ENCODE measurements around the gene OPCML.

The OPCML gene

GRCh38 chr11:133215596-133216230, 316.6 kb downstream of the OPCML start:
- Histone ChIP-seq H3K4me3 (ENCODE audit: low read depth in 1 of 2, low read length in 2 of 2) (no peak overlapping the region), H3K9me3 (ENCODE audit: control insufficient read depth in 1 of 2, low read length in 2 of 2) (no peaks in the 10 kb centered on the region), H3K27me3 (ENCODE audit: control insufficient read depth in 1 of 2, insufficient read depth in 2 of 2, low read length in 2 of 2) (peaks cover 0 to 3% of the 10 kb centered on the region in 2 donors), H3K9ac (ENCODE audit: low read depth in 1 of 2, low read length in 2 of 2) (no peak overlapping the region), H3K36me3 (ENCODE audit: control insufficient read depth in 1 of 2, insufficient read depth in 2 of 2, low read length in 2 of 2) (no peaks in the 10 kb centered on the region), H3K27ac (ENCODE audit: low read depth, low read length) (no peak overlapping the region), H3K4me1 (ENCODE audit: control insufficient read depth in 1 of 2, insufficient read depth in 2 of 2, low read length in 2 of 2) (no peaks in the 10 kb centered on the region)

GRCh38 chr11:133214646-133215045, 317.7 kb downstream of the OPCML start:
- H3K4me3 ChIP-seq (ENCODE audit: low read depth in 1 of 2, low read length in 2 of 2) = no peak overlapping the region
- no peak overlapping the region for H3K27ac ChIP-seq (ENCODE audit: low read depth, low read length)
- H3K36me3 ChIP-seq (ENCODE audit: control insufficient read depth in 1 of 2, insufficient read depth in 2 of 2, low read length in 2 of 2) = no peaks in the 10 kb centered on the region
- H3K4me1 ChIP-seq (ENCODE audit: control insufficient read depth in 1 of 2, insufficient read depth in 2 of 2, low read length in 2 of 2) = no peaks in the 10 kb centered on the region
- peaks cover 0 to 3% of the 10 kb centered on the region in 2 donors for H3K27me3 ChIP-seq (ENCODE audit: control insufficient read depth in 1 of 2, insufficient read depth in 2 of 2, low read length in 2 of 2)
- H3K9me3 ChIP-seq (ENCODE audit: control insufficient read depth in 1 of 2, low read length in 2 of 2) = no peaks in the 10 kb centered on the region
- no peak overlapping the region for H3K9ac ChIP-seq (ENCODE audit: low read depth in 1 of 2, low read length in 2 of 2)

- no peaks in the 10 kb centered on the region for H3K36me3 ChIP-seq (ENCODE audit: control insufficient read depth in 1 of 2, insufficient read depth in 2 of 2, low read length in 2 of 2)
- no peaks in the 10 kb centered on the region for H3K27me3 ChIP-seq (ENCODE audit: control insufficient read depth in 1 of 2, insufficient read depth in 2 of 2, low read length in 2 of 2)
- no peaks in the 10 kb centered on the region for H3K9me3 ChIP-seq (ENCODE audit: control insufficient read depth in 1 of 2, low read length in 2 of 2)
- H3K4me1 ChIP-seq (ENCODE audit: control insufficient read depth in 1 of 2, insufficient read depth in 2 of 2, low read length in 2 of 2) = no peaks in the 10 kb centered on the region
- H3K9ac ChIP-seq (ENCODE audit: low read depth in 1 of 2, low read length in 2 of 2) = no peak overlapping the region
- H3K27ac ChIP-seq (ENCODE audit: low read depth, low read length) = no peak overlapping the region
- H3K4me3 ChIP-seq (ENCODE audit: low read depth in 1 of 2, low read length in 2 of 2) = no peak overlapping the region
These were observed 320.1 kb downstream of the OPCML start for GRCh38 chr11:133212201-133212600.

GRCh38 chr11:133207995-133208394, 324.3 kb downstream of the OPCML start:
- H3K4me1 ChIP-seq (ENCODE audit: control insufficient read depth in 1 of 2, insufficient read depth in 2 of 2, low read length in 2 of 2) = no peaks in the 10 kb centered on the region
- H3K9ac ChIP-seq (ENCODE audit: low read depth in 1 of 2, low read length in 2 of 2) = no peak overlapping the region
- no peak overlapping the region for H3K27ac ChIP-seq (ENCODE audit: low read depth, low read length)
- no peak overlapping the region for H3K4me3 ChIP-seq (ENCODE audit: low read depth in 1 of 2, low read length in 2 of 2)
- H3K27me3 ChIP-seq (ENCODE audit: control insufficient read depth in 1 of 2, insufficient read depth in 2 of 2, low read length in 2 of 2) = peaks cover 0 to 2% of the 10 kb centered on the region in 2 donors
- H3K36me3 ChIP-seq (ENCODE audit: control insufficient read depth in 1 of 2, insufficient read depth in 2 of 2, low read length in 2 of 2) = no peaks in the 10 kb centered on the region
- H3K9me3 ChIP-seq (ENCODE audit: control insufficient read depth in 1 of 2, low read length in 2 of 2) = no peaks in the 10 kb centered on the region

GRCh38 chr11:133206313-133207005, 325.8 kb downstream of the OPCML start:
- H3K36me3 ChIP-seq (ENCODE audit: control insufficient read depth in 1 of 2, insufficient read depth in 2 of 2, low read length in 2 of 2) = no peaks in the 10 kb centered on the region
- peaks cover 0 to 2% of the 10 kb centered on the region in 2 donors for H3K27me3 ChIP-seq (ENCODE audit: control insufficient read depth in 1 of 2, insufficient read depth in 2 of 2, low read length in 2 of 2)
- H3K4me3 ChIP-seq (ENCODE audit: low read depth in 1 of 2, low read length in 2 of 2) = no peak overlapping the region
- H3K4me1 ChIP-seq (ENCODE audit: control insufficient read depth in 1 of 2, insufficient read depth in 2 of 2, low read length in 2 of 2) = no peaks in the 10 kb centered on the region
- no peaks in the 10 kb centered on the region for H3K9me3 ChIP-seq (ENCODE audit: control insufficient read depth in 1 of 2, low read length in 2 of 2)
- no peak overlapping the region for H3K9ac ChIP-seq (ENCODE audit: low read depth in 1 of 2, low read length in 2 of 2)
- no peak overlapping the region for H3K27ac ChIP-seq (ENCODE audit: low read depth, low read length)

GRCh38 chr11:133204158-133204557, 328.1 kb downstream of the OPCML start:
- Histone ChIP-seq H3K36me3 (ENCODE audit: control insufficient read depth in 1 of 2, insufficient read depth in 2 of 2, low read length in 2 of 2) (no peaks in the 10 kb centered on the region), H3K27me3 (ENCODE audit: control insufficient read depth in 1 of 2, insufficient read depth in 2 of 2, low read length in 2 of 2) (peaks cover 0 to 2% of the 10 kb centered on the region in 2 donors)

GRCh38 chr11:133202816-133203215, 329.5 kb downstream of the OPCML start:
- no peak overlapping the region for H3K27ac ChIP-seq (ENCODE audit: low read depth, low read length)

More at GRCh38 chr11:133204158-133204557, 328.1 kb downstream of the OPCML start:
- Histone ChIP-seq H3K9ac (ENCODE audit: low read depth in 1 of 2, low read length in 2 of 2) (no peak overlapping the region), H3K4me3 (ENCODE audit: low read depth in 1 of 2, low read length in 2 of 2) (no peak overlapping the region), H3K4me1 (ENCODE audit: control insufficient read depth in 1 of 2, insufficient read depth in 2 of 2, low read length in 2 of 2) (no peaks in the 10 kb centered on the region), H3K27ac (ENCODE audit: low read depth, low read length) (no peak overlapping the region), H3K9me3 (ENCODE audit: control insufficient read depth in 1 of 2, low read length in 2 of 2) (no peaks in the 10 kb centered on the region)

GRCh38 chr11:133198438-133198837, 333.9 kb downstream of the OPCML start:
- Histone ChIP-seq H3K4me3 (ENCODE audit: low read depth in 1 of 2, low read length in 2 of 2) (no peak overlapping the region), H3K9ac (ENCODE audit: low read depth in 1 of 2, low read length in 2 of 2) (no peak overlapping the region), H3K27me3 (ENCODE audit: control insufficient read depth in 1 of 2, insufficient read depth in 2 of 2, low read length in 2 of 2) (no peaks in the 10 kb centered on the region), H3K9me3 (ENCODE audit: control insufficient read depth in 1 of 2, low read length in 2 of 2) (no peaks in the 10 kb centered on the region), H3K4me1 (ENCODE audit: control insufficient read depth in 1 of 2, insufficient read depth in 2 of 2, low read length in 2 of 2) (no peaks in the 10 kb centered on the region), H3K27ac (ENCODE audit: low read depth, low read length) (no peak overlapping the region), H3K36me3 (ENCODE audit: control insufficient read depth in 1 of 2, insufficient read depth in 2 of 2, low read length in 2 of 2) (no peaks in the 10 kb centered on the region)

More at GRCh38 chr11:133202816-133203215, 329.5 kb downstream of the OPCML start:
- Histone ChIP-seq H3K9me3 (ENCODE audit: control insufficient read depth in 1 of 2, low read length in 2 of 2) (no peaks in the 10 kb centered on the region), H3K27me3 (ENCODE audit: control insufficient read depth in 1 of 2, insufficient read depth in 2 of 2, low read length in 2 of 2) (peaks cover 0 to 2% of the 10 kb centered on the region in 2 donors), H3K36me3 (ENCODE audit: control insufficient read depth in 1 of 2, insufficient read depth in 2 of 2, low read length in 2 of 2) (no peaks in the 10 kb centered on the region), H3K9ac (ENCODE audit: low read depth in 1 of 2, low read length in 2 of 2) (no peak overlapping the region), H3K4me1 (ENCODE audit: control insufficient read depth in 1 of 2, insufficient read depth in 2 of 2, low read length in 2 of 2) (no peaks in the 10 kb centered on the region), H3K4me3 (ENCODE audit: low read depth in 1 of 2, low read length in 2 of 2) (no peak overlapping the region)

- no peak overlapping the region for H3K27ac ChIP-seq (ENCODE audit: low read depth, low read length)
- no peak overlapping the region for H3K9ac ChIP-seq (ENCODE audit: low read depth in 1 of 2, low read length in 2 of 2)
- no peaks in the 10 kb centered on the region for H3K4me1 ChIP-seq (ENCODE audit: control insufficient read depth in 1 of 2, insufficient read depth in 2 of 2, low read length in 2 of 2)
- H3K36me3 ChIP-seq (ENCODE audit: control insufficient read depth in 1 of 2, insufficient read depth in 2 of 2, low read length in 2 of 2) = no peaks in the 10 kb centered on the region
- H3K27me3 ChIP-seq (ENCODE audit: control insufficient read depth in 1 of 2, insufficient read depth in 2 of 2, low read length in 2 of 2) = no peaks in the 10 kb centered on the region
- no peaks in the 10 kb centered on the region for H3K9me3 ChIP-seq (ENCODE audit: control insufficient read depth in 1 of 2, low read length in 2 of 2)
- H3K4me3 ChIP-seq (ENCODE audit: low read depth in 1 of 2, low read length in 2 of 2) = no peak overlapping the region
These were observed 334.9 kb downstream of the OPCML start for GRCh38 chr11:133197425-133197824.

- no peaks in the 10 kb centered on the region for H3K27me3 ChIP-seq (ENCODE audit: control insufficient read depth in 1 of 2, insufficient read depth in 2 of 2, low read length in 2 of 2)
- no peak overlapping the region for H3K4me3 ChIP-seq (ENCODE audit: low read depth in 1 of 2, low read length in 2 of 2)
- H3K9ac ChIP-seq (ENCODE audit: low read depth in 1 of 2, low read length in 2 of 2) = no peak overlapping the region
- H3K36me3 ChIP-seq (ENCODE audit: control insufficient read depth in 1 of 2, insufficient read depth in 2 of 2, low read length in 2 of 2) = no peaks in the 10 kb centered on the region
- no peak overlapping the region for H3K27ac ChIP-seq (ENCODE audit: low read depth, low read length)
- no peaks in the 10 kb centered on the region for H3K4me1 ChIP-seq (ENCODE audit: control insufficient read depth in 1 of 2, insufficient read depth in 2 of 2, low read length in 2 of 2)
- H3K9me3 ChIP-seq (ENCODE audit: control insufficient read depth in 1 of 2, low read length in 2 of 2) = no peaks in the 10 kb centered on the region
These were observed 340.4 kb downstream of the OPCML start for GRCh38 chr11:133191931-133192330.
